Activated CD4-positive, alpha-beta T cell treated with anti-CD3 and anti-CD28 coated beads, Interleukin-2, amount 10 ng/mL, durations not matched to agents 7 days and 5 days (primary cell): ENCODE data around the gene GPC6. TPM values are rescaled to one million over a fixed set of nuclear protein-coding genes. Genes with fewer than 3 reads are reported as not detected.

Experiments used
- CTCF ChIA-PET: fragments of 350-600 bp; sonication (Branson Sonifier 250); formaldehyde crosslinking; loops from one replicate; lab custom pipeline; 2021; ENCODE audit warnings: antibody characterized with exemption; lab: Charles Lee
- POLR2A ChIA-PET: fragments of 350-600 bp; sonication (Branson Sonifier 250); formaldehyde crosslinking; loops from one replicate; lab custom pipeline; 2021; ENCODE audit warnings: antibody characterized with exemption; lab: Charles Lee
- DNase-seq: peaks from one replicate; pipeline ENCODE4 v3.0.0-alpha.2; 2020
- H3K27ac Mint-ChIP-seq: one replicate; pipeline ENCODE4 v1.8.0; 2021; ENCODE audit warnings: mild to moderate bottlenecking, moderate library complexity, mixed read lengths
- H3K27me3 Mint-ChIP-seq: one replicate; pipeline ENCODE4 v1.8.0; 2021; ENCODE audit warnings: mixed read lengths
- H3K36me3 Mint-ChIP-seq: one replicate; pipeline ENCODE4 v1.8.0; 2021; ENCODE audit warnings: low read depth, mixed read lengths
- H3K4me1 Mint-ChIP-seq: one replicate; pipeline ENCODE4 v1.8.0; 2021; ENCODE audit warnings: mixed read lengths
- H3K4me3 Mint-ChIP-seq: one replicate; pipeline ENCODE4 v1.8.0; 2021; ENCODE audit warnings: mild to moderate bottlenecking, moderate library complexity, mixed read lengths
- H3K9me3 Mint-ChIP-seq: one replicate; pipeline ENCODE4 v1.8.0; 2021; ENCODE audit warnings: mixed read lengths
- total RNA-seq, 2 experiments: library from RNA; stranded (reverse); gene quantifications; one replicate each; pipeline ENCODE4 v1.2.3, GENCODE V29; 2021

The GPC6 gene
- total RNA-seq, 2 experiments from 2014 or later, result not detected

DNA sequence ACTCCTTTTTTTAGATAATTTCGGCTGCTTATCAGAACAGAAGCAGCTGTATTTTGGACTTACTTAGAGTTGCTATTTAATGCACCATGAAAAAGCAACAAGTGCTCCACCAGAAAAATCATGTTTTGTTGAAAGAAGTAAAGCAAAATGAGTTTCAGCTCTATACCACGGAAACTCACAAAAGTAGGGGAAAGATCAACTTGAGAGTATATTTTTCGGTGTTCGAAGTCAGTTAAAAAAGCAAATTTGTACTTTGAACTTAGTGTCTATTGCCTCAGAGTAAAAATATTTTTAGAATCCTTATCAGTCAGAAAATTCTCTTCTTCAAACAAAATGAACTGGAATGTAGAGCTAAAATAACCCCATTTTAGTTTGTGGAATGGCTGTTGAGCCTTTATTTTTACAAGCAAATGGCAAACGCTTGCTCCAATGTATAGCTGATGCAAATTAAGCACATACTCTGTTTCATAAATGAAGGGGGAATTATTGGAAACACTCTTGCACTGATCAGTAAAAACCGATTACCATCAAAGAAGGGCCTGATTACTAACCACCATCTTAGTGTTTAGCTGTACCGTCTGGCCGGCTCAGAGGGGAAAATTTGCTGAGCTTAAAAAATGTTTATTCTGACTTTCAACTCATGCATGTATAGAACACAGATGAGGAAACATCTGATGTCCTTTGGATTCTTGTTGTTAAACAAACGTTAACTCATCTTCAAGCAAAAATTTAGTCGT is 540.7 kb downstream of the GPC6 start:
- no peaks in the 10 kb centered on the region for H3K4me1 Mint-ChIP-seq
- H3K27me3 Mint-ChIP-seq, result no peaks in the 10 kb centered on the region
- H3K4me3 Mint-ChIP-seq, result no peak overlapping the region
- ChIA-PET POLR2A (no interaction called here), CTCF (no interaction called here)
- no peak for DNase-seq
- H3K9me3 Mint-ChIP-seq, result peaks cover 3% of the 10 kb centered on the region
- no peaks in the 10 kb centered on the region for H3K36me3 Mint-ChIP-seq
- H3K27ac Mint-ChIP-seq, result no peak overlapping the region

DNA sequence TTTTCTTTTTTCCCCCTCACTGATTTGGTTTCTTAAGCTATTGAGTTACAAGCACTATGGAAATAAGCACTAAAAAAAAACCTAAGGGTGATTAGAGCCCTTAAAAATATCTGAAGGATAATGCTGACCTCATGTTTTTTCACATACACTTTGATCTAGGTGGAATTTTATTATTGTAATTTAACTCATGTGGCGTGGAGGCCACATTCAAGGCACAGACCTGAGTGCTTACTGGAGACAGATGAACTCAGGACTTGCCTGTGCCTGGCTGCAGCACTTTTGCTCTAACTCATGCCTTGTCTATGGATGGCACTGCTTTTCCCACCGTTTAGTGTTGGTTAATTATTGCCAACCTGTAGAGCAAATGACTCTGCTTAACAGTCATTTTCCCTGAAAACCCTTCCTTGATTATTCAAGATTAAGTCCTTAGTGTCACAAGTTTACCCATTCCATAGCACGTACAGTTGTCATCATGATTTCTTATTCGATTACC is 541.4 kb downstream of the GPC6 start:
- H3K36me3 Mint-ChIP-seq, result no peaks in the 10 kb centered on the region
- H3K27ac Mint-ChIP-seq, result no peak overlapping the region
- no peak overlapping the region for H3K4me3 Mint-ChIP-seq
- H3K4me1 Mint-ChIP-seq, result no peaks in the 10 kb centered on the region
- POLR2A ChIA-PET, result no interaction called here
- CTCF ChIA-PET, result no interaction called here
- peaks cover 3% of the 10 kb centered on the region for H3K9me3 Mint-ChIP-seq
- H3K27me3 Mint-ChIP-seq, result no peaks in the 10 kb centered on the region
- no peak for DNase-seq

DNA sequence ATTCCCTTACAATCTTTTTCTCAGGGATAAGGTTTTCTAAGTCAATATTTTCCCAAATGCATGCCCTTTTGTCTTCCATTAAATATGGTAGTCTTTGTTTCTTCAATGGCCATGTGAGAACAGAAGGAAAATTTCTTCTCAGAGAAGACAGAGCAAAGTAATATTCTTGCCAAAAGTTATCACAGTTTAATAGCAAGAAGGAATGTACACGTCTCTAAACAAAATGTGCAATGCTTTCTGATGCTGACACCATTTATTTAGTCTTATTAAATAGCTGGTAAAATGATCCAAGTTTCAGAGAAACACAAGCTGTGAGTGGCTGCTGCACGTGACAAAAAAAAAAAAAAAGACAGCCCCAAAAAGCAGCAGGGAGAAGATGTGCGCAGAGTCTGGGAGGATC is 542.5 kb downstream of the GPC6 start:
- Mint-ChIP-seq H3K27me3 (no peaks in the 10 kb centered on the region), H3K27ac (no peak overlapping the region), H3K4me1 (no peaks in the 10 kb centered on the region), H3K36me3 (no peaks in the 10 kb centered on the region), H3K4me3 (no peak overlapping the region), H3K9me3 (peaks cover 3% of the 10 kb centered on the region)
- POLR2A ChIA-PET, result no interaction called here
- no peak for DNase-seq
- CTCF ChIA-PET, result no interaction called here

DNA sequence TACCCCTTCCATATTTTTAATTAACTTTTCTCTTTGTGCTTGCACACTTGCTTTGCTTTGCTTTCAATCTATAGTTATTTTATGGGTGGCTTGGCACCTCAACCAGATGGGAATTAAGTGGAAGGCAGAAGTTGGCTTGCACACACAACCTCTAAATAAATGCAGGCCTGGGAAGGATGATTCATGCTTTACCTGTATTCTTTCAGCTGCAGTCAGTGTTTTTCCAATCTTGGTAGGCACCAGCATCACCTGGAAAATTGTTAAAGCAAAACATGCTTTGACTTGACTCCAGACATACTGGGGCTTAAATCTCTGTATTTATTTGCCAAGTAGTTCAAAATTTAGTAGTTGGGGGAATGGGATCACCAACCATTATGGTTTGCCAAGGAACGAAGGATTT is 543.0 kb downstream of the GPC6 start:
- H3K4me1 Mint-ChIP-seq, result no peaks in the 10 kb centered on the region
- ChIA-PET POLR2A (no interaction called here), CTCF (no interaction called here)
- H3K27ac Mint-ChIP-seq, result no peak overlapping the region
- DNase-seq, result no peak
- H3K27me3 Mint-ChIP-seq, result no peaks in the 10 kb centered on the region
- no peaks in the 10 kb centered on the region for H3K36me3 Mint-ChIP-seq
- peaks cover 3% of the 10 kb centered on the region for H3K9me3 Mint-ChIP-seq
- no peak overlapping the region for H3K4me3 Mint-ChIP-seq

DNA sequence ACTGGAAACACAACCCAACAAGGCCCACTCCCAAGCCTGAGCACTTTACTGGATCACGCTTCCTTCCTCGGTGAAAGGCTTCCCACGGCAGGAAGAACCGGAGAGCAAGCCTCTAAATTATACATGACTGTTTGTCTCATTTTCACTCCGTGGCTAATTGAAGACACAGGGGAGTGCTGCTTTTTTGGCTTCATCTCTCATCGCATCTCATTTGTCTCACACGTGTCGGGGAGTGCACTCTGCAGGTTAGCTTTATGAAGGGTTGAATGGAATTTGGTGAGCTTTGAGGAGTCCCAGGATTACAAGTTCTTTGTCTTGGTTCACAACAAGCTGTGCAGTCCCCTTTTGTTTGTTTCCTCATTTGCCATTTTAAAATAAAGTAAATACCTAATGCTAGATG is 544.6 kb downstream of the GPC6 start:
- Mint-ChIP-seq H3K36me3 (no peaks in the 10 kb centered on the region), H3K4me3 (no peak overlapping the region), H3K27me3 (no peaks in the 10 kb centered on the region), H3K27ac (no peak overlapping the region), H3K9me3 (peaks cover 3% of the 10 kb centered on the region), H3K4me1 (no peaks in the 10 kb centered on the region)
- ChIA-PET CTCF (no interaction called here), POLR2A (no interaction called here)
- no peak for DNase-seq

DNA sequence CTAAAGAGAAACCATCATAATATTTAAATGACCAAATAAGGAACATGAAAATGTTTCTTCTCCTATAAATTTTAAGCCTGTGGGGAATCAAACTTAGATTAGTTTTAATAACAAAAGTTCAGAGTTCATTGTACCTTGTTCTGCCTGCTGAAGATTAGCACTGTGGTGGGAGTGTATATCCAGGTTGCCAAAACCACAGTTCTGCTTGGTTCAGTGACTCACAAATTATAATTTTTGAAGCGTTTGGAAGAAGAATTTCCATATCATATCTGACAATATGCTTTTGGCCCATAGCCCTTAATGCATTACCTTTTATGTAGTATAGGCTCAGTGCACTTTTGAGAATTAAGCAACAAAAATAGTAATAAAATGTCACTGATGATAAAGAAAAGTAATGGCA is 545.2 kb downstream of the GPC6 start:
- H3K4me3 Mint-ChIP-seq, result no peak overlapping the region
- no peaks in the 10 kb centered on the region for H3K27me3 Mint-ChIP-seq
- no peaks in the 10 kb centered on the region for H3K36me3 Mint-ChIP-seq
- POLR2A ChIA-PET, result no interaction called here
- no peaks in the 10 kb centered on the region for H3K4me1 Mint-ChIP-seq
- DNase-seq, result no peak
- H3K9me3 Mint-ChIP-seq, result peaks cover 3% of the 10 kb centered on the region
- CTCF ChIA-PET, result no interaction called here
- no peak overlapping the region for H3K27ac Mint-ChIP-seq

DNA sequence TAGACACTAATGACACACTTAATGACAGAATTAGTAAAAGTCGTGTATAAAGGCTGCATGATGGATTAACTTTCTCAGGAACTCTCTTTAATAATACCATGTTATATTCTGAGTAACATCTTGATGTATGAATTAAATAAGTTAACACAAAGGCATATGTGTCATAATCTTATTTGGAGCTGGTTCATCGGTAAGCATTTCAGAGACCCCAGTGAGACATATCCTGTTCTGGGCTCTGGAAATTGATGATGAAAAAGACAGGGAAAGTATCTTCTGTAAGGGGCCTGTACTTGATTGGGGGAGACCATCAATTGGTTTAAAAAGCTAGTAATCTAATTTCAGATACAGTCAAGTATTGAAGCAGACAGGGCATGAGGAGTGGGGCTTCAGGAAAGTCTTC is 547.9 kb downstream of the GPC6 start:
- no peak overlapping the region for H3K4me3 Mint-ChIP-seq
- H3K27ac Mint-ChIP-seq, result no peak overlapping the region
- DNase-seq, result no peak
- ChIA-PET CTCF (no interaction called here), POLR2A (no interaction called here)
- H3K4me1 Mint-ChIP-seq, result no peaks in the 10 kb centered on the region
- H3K9me3 Mint-ChIP-seq, result no peaks in the 10 kb centered on the region
- no peaks in the 10 kb centered on the region for H3K36me3 Mint-ChIP-seq
- H3K27me3 Mint-ChIP-seq, result no peaks in the 10 kb centered on the region

DNA sequence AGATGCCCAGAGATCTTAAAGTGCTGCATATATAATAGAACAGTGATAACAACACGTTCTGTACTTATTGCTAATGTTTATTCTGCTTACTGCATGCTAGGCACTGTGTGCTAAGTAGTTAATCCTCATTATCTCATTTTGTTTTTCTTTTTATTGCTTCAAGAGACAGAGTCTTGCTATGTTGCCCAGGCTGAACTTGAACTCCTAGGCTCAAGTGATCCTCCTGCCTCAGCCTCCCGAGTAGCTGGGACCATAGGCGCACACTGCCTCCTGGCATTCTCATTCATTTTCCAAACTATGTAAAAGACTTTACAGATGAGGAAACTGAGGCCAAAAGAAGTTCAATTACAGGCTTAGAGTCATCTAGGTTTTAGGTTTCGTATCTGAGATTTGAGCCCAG is 548.4 kb downstream of the GPC6 start:
- Mint-ChIP-seq H3K4me1 (no peaks in the 10 kb centered on the region), H3K27me3 (no peaks in the 10 kb centered on the region), H3K9me3 (no peaks in the 10 kb centered on the region), H3K4me3 (no peak overlapping the region), H3K36me3 (no peaks in the 10 kb centered on the region), H3K27ac (no peak overlapping the region)
- no peak for DNase-seq
- ChIA-PET POLR2A (no interaction called here), CTCF (no interaction called here)

DNA sequence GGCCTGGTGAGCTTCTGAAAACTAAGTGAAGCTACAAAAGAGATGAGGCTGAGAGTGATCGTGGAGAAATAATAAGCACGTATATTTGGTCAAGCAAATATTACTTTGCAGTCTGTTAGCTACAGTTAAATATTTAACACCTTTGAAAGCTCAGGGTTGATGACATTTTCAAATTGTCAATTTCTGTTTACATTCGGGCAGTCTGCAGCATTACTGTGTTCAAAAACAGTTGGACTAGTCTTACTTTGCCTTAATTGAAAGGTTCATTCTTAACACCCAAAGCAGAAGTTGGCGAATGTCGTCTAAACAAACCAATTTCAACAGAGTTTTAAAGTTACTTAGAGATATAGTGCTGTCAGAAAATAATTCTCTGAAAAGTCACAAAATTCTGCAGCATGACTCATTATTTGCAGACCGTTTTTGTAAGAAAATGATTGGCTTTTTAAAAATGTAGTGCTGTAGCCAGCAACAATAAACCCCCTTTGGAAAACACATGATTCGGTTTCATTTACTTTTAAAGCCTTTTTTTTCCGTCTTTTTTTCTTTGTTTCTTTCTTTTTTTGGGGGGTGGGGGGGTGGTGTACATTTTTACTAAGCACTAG is 549.0 kb downstream of the GPC6 start:
- H3K4me3 Mint-ChIP-seq, result no peak overlapping the region
- ChIA-PET CTCF (no interaction called here), POLR2A (no interaction called here)
- no peaks in the 10 kb centered on the region for H3K36me3 Mint-ChIP-seq
- H3K27ac Mint-ChIP-seq, result no peak overlapping the region
- no peaks in the 10 kb centered on the region for H3K27me3 Mint-ChIP-seq
- H3K4me1 Mint-ChIP-seq, result no peaks in the 10 kb centered on the region
- DNase-seq, result no peak
- H3K9me3 Mint-ChIP-seq, result no peaks in the 10 kb centered on the region

DNA sequence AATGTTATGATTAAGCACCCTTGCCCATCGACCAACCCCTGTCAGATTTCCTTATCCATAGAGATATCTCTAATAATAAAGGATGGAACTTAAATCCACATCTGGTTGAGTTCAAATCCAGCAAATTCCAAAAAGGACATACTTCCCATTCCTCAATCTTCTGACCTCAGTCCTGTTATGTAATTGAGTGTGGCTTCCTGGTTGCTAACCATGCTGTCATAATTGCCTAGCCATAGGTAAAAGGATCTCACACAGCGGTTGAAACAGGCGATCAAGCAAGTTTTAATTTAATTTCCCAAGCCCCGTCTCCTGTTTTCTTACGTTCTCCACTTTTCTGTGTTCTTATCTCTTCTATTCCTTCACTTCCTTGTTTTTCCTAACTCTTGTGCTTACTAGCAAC is 550.3 kb downstream of the GPC6 start:
- CTCF ChIA-PET, result no interaction called here
- Mint-ChIP-seq H3K4me3 (no peak overlapping the region), H3K36me3 (no peaks in the 10 kb centered on the region), H3K9me3 (no peaks in the 10 kb centered on the region), H3K4me1 (no peaks in the 10 kb centered on the region), H3K27me3 (no peaks in the 10 kb centered on the region), H3K27ac (no peak overlapping the region)
- DNase-seq, result no peak
- POLR2A ChIA-PET, result no interaction called here

DNA sequence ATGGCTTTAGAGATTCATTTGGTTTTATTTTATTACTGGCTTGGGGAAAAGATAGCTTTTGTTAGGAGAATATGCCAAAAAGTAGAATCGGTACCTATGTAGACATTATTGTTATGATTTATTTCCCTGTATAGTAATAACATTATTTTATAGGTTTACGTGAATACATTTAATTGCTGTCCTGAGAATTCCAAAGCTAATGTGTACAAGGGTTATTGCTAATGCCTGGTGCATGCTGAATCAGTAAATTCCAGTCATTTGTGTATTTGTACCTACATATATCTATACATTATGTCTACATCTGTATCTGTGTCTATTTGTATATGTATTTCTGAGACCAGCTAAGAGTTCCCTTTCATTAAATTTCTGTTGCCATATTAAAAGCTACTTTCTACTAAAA is 550.9 kb downstream of the GPC6 start:
- DNase-seq, result no peak
- no peak overlapping the region for H3K4me3 Mint-ChIP-seq
- ChIA-PET POLR2A (no interaction called here), CTCF (no interaction called here)
- no peaks in the 10 kb centered on the region for H3K36me3 Mint-ChIP-seq
- no peaks in the 10 kb centered on the region for H3K4me1 Mint-ChIP-seq
- H3K9me3 Mint-ChIP-seq, result no peaks in the 10 kb centered on the region
- H3K27me3 Mint-ChIP-seq, result no peaks in the 10 kb centered on the region
- no peak overlapping the region for H3K27ac Mint-ChIP-seq

DNA sequence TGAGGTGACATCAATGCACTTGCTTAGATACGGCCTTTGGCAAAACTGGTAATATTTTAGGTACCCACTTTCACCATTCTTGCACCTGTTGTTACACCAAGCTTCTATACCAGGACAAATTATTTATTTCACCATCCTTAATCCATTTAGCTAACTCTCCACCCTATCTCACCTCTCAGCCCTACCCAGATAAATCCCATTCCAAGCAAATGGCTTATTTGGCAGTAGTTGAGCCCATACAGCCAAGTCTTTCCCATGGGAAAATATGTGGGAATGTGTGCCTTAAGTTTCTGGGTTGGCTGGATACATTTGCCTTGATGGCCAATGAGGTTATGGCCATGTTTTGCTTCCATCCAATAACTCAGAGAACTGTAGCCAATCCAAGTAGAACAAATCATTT is 551.9 kb downstream of the GPC6 start:
- H3K27me3 Mint-ChIP-seq, result no peaks in the 10 kb centered on the region
- DNase-seq, result no peak
- H3K4me3 Mint-ChIP-seq, result no peak overlapping the region
- H3K4me1 Mint-ChIP-seq, result no peaks in the 10 kb centered on the region
- POLR2A ChIA-PET, result no interaction called here
- peaks cover 2% of the 10 kb centered on the region for H3K9me3 Mint-ChIP-seq
- CTCF ChIA-PET, result no interaction called here
- H3K36me3 Mint-ChIP-seq, result no peaks in the 10 kb centered on the region
- no peak overlapping the region for H3K27ac Mint-ChIP-seq

DNA sequence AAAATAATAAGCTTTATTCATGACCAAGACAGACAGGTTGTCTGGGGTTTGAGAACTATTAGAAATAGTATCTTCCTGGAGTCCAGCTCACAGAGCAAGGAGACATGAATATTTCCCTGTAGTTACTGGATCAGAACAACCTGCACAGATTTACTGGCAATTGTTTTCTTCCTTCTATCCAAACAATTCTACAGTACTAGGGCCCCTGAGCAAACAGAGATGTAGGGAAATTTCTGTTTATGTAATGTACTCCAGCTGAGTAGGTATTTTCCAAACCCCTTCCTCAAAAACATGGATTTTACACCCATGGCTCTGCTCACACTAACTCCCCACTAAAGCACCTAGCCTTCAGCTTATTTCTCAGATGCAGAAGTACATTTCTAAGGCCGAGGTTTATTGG is 557.6 kb downstream of the GPC6 start:
- ChIA-PET CTCF (no interaction called here), POLR2A (no interaction called here)
- H3K4me1 Mint-ChIP-seq, result no peaks in the 10 kb centered on the region
- no peak for DNase-seq
- H3K36me3 Mint-ChIP-seq, result no peaks in the 10 kb centered on the region
- peaks cover 2% of the 10 kb centered on the region for H3K9me3 Mint-ChIP-seq
- no peak overlapping the region for H3K4me3 Mint-ChIP-seq
- H3K27me3 Mint-ChIP-seq, result peaks cover 4% of the 10 kb centered on the region
- H3K27ac Mint-ChIP-seq, result no peak overlapping the region
